ENCODE results near the gene KRT6A. TPM values are rescaled to one million over a fixed set of nuclear protein-coding genes. Genes with fewer than 3 reads are reported as not detected.
"Not testable (repeated sequence)": the region's sequence is repeated elsewhere in the genome, so short reads cannot be mapped to it uniquely, and the experiment has no call there.

The KRT6A gene
- total RNA-seq, 3 donors from 2014 or later: not detected

DNA sequence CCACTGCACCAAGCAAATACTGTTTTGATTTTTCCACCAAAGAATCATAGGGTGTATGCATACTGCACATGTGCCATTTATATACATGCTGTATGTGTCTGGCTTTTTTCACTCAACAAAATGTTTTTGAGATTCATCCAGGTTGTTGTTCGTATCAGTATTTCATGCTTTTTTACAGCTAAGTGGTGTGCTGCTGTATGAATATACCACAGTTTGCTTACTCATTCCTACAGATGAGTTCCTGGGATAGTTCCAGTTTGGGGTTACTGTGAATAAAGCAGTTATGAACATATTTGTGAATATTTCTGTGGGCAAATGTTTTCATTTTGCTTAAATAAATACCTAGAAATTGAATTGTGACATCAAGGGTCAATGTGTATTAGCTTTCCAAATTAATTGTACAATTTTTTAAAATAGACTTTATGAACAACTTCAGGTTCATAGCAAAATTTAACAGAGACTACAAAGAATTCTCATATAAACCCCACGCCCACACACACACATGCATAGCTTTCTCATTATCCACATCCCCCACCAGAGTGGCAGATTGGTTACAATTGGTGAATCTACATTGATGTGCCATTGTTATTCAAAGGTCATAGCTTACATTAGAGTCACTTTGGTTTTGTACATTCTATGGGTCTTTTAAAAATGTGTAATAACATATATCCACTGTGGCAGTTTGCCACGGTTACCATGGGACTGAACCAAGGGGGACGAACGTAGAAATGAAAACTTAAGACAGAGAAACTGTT lies 6.9 kb upstream of the KRT6A start:
- no peak for ATAC-seq
- Mint-ChIP-seq H3K36me3 (ENCODE audit: insufficient read depth) (no peaks in the 10 kb centered on the region), H3K4me3 (no peak overlapping the region), H3K9me3 (no peaks in the 10 kb centered on the region), H3K27me3 (ENCODE audit: low read depth) (peaks cover 7% of the 10 kb centered on the region), H3K4me1 (ENCODE audit: low read depth) (no peaks in the 10 kb centered on the region)
- no peak for DNase-seq

DNA sequence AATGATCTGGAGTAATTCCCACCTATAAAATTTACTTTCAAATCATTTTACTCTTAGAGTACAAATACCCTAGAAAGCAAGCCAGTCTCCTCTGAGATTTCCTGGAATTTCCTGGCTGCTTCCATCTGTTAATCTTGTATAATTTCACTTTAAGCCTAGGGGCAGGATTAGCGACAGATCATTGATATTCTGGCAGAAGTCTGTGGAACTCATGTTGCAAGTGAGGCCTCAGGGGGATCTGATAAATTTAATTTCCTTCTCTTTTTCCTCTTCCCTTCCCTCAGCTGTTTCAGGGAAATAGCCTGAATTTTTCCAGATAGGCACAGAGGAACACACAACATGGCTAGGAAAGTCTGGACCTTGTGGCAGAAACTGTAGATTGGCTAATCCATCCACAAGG lies 5.9 kb upstream of the KRT6A start:
- H3K36me3 Mint-ChIP-seq (ENCODE audit: insufficient read depth): no peaks in the 10 kb centered on the region
- H3K4me1 Mint-ChIP-seq (ENCODE audit: low read depth): no peaks in the 10 kb centered on the region

DNA sequence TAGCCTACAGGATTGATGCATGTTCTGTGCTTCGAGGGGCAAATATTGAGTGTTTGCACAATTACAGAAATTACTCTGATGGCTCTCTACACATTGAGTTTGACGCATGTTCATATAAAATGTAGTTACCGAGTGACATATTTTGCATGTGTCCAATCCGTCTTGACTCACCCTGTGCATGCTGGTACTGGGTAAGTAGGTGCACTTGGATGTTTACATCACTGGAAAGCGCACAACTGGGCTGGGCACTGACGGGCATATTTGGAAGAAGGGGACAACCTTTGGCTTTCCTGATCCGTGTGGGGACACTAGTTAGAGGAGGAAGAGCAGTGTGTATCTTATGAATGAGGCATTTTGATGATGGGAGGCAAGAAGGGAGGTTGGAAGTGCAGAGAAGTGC lies 4.9 kb upstream of the KRT6A start:
- Mint-ChIP-seq H3K36me3 (ENCODE audit: insufficient read depth) (no peaks in the 10 kb centered on the region), H3K4me1 (ENCODE audit: low read depth) (no peaks in the 10 kb centered on the region)

More for the DNA sequence above, 5.9 kb upstream of the KRT6A start:
- Mint-ChIP-seq H3K4me3 (no peak overlapping the region), H3K9me3 (no peaks in the 10 kb centered on the region), H3K27me3 (ENCODE audit: low read depth) (peaks cover 7% of the 10 kb centered on the region)
- no peak for DNase-seq
- ATAC-seq: no peak

DNA sequence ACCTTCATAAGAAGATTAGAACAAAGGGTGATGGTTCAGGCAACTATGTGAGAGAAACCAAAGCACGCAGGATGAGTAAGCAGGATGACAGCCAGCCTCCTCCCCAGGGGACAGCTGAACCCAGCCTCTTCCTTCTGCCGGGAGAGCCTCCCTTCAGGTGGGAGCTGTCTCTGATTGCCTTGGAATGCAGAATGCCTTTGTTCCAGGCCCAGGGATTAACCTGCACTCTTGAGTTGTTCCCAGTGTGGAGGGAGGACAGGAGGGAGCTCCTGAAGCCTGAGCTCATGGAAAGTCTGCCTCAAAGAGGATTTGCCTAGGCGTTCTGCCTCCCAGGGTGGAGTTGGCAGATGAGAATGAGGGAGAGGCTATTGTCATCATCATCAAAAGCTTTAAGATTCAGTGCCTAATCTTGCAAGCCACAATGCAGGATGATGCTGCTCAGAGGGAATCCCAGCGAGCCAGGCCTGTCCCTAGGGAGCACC lies 3.6 kb upstream of the KRT6A start:
- H3K4me3 Mint-ChIP-seq: no peak overlapping the region
- peaks cover 25% of the 10 kb centered on the region for H3K27me3 Mint-ChIP-seq (ENCODE audit: low read depth)
- H3K9me3 Mint-ChIP-seq: no peaks in the 10 kb centered on the region
- DNase-seq (no peak), ATAC-seq (no peak)
- no peaks in the 10 kb centered on the region for H3K4me1 Mint-ChIP-seq (ENCODE audit: low read depth)
- H3K36me3 Mint-ChIP-seq (ENCODE audit: insufficient read depth): no peaks in the 10 kb centered on the region

More for the DNA sequence above, 4.9 kb upstream of the KRT6A start:
- H3K9me3 Mint-ChIP-seq: no peaks in the 10 kb centered on the region
- H3K4me3 Mint-ChIP-seq: no peak overlapping the region
- no peak for DNase-seq
- no peak for ATAC-seq
- peaks cover 14% of the 10 kb centered on the region for H3K27me3 Mint-ChIP-seq (ENCODE audit: low read depth)

DNA sequence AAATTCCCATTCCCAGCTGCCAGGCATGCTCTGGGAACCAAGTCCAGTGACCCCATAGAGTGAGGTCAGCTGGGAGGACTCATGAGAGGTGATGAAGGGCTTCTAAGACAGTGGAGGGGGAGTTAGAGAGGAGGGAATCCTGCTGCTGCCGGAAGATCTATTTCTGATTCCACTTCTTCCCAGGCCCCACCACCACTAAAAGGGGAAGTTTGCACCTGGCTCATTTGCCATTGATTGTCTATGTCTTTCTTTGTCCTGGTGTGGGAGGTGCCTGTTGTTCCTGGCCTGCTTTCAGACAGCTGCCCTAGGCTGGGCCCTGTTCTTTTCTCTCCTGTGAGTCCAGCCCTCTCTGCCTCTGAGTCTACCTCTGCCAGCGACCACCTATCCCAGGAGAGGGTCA lies 3.0 kb upstream of the KRT6A start:
- ATAC-seq: no peak
- Mint-ChIP-seq H3K36me3 (ENCODE audit: insufficient read depth) (no peaks in the 10 kb centered on the region), H3K27me3 (ENCODE audit: low read depth) (peaks cover 29% of the 10 kb centered on the region), H3K9me3 (no peaks in the 10 kb centered on the region), H3K4me1 (ENCODE audit: low read depth) (no peaks in the 10 kb centered on the region), H3K4me3 (no peak overlapping the region)
- DNase-seq: no peak

DNA sequence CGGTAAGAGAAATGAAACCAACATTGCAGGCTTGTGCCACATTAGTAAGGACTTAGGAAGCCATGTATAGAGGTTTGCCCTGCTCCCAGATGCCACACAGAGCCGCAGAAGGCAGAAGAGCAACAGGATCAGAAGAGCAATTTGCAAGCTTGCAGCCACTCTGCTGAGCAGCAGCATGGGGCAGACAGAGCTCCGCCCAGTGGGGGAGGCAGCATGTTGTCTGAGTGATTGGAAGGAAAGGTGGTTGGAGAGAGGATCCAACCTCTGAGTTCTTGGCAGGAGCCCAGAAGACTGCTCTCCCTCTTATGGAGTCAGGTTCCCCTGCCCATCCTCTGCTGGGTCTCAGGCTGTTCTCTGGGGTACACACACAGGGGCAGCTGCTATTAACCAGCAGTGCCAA lies 2.3 kb upstream of the KRT6A start:
- no peaks in the 10 kb centered on the region for H3K9me3 Mint-ChIP-seq
- no peaks in the 10 kb centered on the region for H3K4me1 Mint-ChIP-seq (ENCODE audit: low read depth)
- ATAC-seq (no peak), DNase-seq (no peak)
- peaks cover 29% of the 10 kb centered on the region for H3K27me3 Mint-ChIP-seq (ENCODE audit: low read depth)
- H3K36me3 Mint-ChIP-seq (ENCODE audit: insufficient read depth): no peaks in the 10 kb centered on the region
- no peak overlapping the region for H3K4me3 Mint-ChIP-seq

DNA sequence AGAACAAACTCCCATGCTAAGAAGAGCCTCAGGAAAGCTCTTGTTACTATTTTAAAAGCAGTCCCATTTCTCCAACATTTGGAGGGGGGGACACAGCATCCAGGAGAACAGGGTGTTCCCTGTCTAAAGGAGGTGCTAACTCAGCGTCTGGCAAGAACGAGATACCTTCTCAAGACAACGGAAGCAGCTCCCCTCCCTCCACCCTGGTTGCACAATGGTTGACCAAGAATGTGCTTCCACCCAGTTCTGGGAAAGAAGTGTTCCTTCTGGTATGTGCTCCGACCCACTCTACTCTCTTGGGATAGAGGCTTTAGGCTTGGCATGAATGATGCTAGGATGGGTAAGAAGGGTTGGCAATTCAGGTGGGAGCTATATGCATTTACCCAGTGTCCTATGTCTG lies 1.5 kb upstream of the KRT6A start:
- ATAC-seq: no peak
- Mint-ChIP-seq H3K4me1 (ENCODE audit: low read depth) (no peaks in the 10 kb centered on the region), H3K36me3 (ENCODE audit: insufficient read depth) (no peaks in the 10 kb centered on the region), H3K9me3 (no peaks in the 10 kb centered on the region), H3K27me3 (ENCODE audit: low read depth) (peaks cover 29% of the 10 kb centered on the region), H3K4me3 (no peak overlapping the region)
- no peak for DNase-seq

DNA sequence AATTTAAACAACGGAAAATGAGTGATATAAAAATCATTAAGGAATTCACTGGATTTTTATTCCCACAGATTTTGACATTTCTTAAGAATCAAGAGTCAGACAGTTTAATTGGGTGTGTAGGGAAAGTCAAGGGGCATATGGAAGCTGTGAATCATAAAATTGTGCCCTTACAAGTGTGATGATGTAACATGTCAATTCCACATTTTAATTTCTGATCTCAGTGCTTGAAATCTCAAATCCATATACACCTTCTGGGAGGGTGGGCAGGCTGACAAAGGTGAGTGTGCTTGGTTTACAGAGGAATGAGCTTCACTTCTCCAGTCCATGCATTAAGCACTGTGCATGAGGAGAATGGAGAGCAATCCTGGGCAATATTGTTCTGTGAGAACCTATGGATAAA lies 1.0 kb upstream of the KRT6A start:
- Mint-ChIP-seq H3K4me1 (ENCODE audit: low read depth) (no peaks in the 10 kb centered on the region), H3K36me3 (ENCODE audit: insufficient read depth) (no peaks in the 10 kb centered on the region), H3K4me3 (no peak overlapping the region), H3K9me3 (no peaks in the 10 kb centered on the region), H3K27me3 (ENCODE audit: low read depth) (peaks cover 29% of the 10 kb centered on the region)
- ATAC-seq (no peak), DNase-seq (no peak)

DNA sequence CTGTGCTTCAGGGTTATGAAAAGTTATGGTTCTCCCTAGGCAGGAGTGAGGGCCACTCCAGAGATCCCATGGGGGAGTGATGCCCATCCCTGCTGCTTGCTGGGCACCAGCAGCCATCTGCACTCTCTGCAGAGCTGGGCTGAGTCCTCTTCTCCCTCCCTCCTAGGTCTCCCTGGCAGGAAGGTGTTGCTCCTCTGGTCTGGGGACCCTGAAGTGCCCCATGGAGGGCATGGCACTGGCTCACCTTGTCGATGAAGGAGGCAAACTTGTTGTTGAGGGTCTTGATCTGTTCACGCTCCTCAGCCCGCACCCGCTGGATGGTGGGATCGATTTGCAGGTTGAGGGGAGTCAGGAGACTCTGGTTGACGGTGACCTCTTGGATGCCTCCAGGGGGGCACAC lies 652 bp downstream of the KRT6A start:
- ATAC-seq; H3K4me1 Mint-ChIP-seq (ENCODE audit: low read depth); H3K9me3 Mint-ChIP-seq; H3K36me3 Mint-ChIP-seq (ENCODE audit: insufficient read depth); H3K4me3 Mint-ChIP-seq; DNase-seq: not testable (repeated sequence)
- H3K27me3 Mint-ChIP-seq (ENCODE audit: low read depth): peaks cover 33% of the 10 kb centered on the region

DNA sequence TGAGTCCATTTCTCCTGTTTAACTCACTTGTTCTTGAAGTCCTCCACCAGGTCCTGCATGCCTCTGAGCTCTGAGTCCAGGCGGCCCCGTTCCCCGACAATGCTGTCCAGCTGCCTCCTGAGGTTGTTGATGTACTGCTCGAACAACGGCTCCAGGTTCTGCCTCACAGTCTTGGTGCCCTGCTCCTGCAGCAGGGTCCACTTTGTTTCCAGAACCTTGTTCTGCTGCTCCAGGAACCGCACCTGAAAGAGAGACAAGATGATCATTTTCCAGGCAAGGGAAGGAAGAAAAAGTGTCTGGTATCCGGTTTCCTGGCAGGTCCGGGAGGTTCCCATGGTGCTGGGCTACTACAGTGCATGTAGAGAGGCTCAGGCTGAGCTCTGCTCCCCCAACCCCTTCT lies 1.6 kb downstream of the KRT6A start:
- ATAC-seq; DNase-seq; H3K36me3 Mint-ChIP-seq (ENCODE audit: insufficient read depth); H3K9me3 Mint-ChIP-seq; H3K4me3 Mint-ChIP-seq; H3K4me1 Mint-ChIP-seq (ENCODE audit: low read depth): not testable (repeated sequence)
- peaks cover 36% of the 10 kb centered on the region for H3K27me3 Mint-ChIP-seq (ENCODE audit: low read depth)

DNA sequence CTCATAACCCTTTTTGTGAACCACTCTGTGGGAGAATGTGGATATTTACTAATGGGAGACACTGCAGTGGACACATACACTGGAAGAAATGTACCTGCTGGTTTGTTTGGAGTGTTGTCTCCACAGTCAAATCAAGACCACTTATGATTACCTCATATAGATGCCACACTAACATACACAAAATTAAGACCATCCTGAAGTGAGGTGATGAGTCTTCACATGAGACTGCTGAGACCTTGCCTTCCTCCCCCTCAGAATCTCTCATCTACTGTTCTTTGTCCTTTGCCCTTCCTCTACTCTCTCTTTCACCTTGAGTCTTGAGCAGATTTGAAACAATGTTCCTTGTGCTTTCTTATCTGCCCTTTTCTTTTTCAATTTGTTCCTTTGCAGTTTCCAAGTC lies 4.3 kb downstream of the KRT6A start:
- ATAC-seq (no peak), DNase-seq (no peak)
- H3K4me3 Mint-ChIP-seq: no peak overlapping the region
- no peaks in the 10 kb centered on the region for H3K36me3 Mint-ChIP-seq (ENCODE audit: insufficient read depth)
- peaks cover 52% of the 10 kb centered on the region for H3K27me3 Mint-ChIP-seq (ENCODE audit: low read depth)
- no peaks in the 10 kb centered on the region for H3K4me1 Mint-ChIP-seq (ENCODE audit: low read depth)
- H3K9me3 Mint-ChIP-seq: peaks cover 14% of the 10 kb centered on the region

DNA sequence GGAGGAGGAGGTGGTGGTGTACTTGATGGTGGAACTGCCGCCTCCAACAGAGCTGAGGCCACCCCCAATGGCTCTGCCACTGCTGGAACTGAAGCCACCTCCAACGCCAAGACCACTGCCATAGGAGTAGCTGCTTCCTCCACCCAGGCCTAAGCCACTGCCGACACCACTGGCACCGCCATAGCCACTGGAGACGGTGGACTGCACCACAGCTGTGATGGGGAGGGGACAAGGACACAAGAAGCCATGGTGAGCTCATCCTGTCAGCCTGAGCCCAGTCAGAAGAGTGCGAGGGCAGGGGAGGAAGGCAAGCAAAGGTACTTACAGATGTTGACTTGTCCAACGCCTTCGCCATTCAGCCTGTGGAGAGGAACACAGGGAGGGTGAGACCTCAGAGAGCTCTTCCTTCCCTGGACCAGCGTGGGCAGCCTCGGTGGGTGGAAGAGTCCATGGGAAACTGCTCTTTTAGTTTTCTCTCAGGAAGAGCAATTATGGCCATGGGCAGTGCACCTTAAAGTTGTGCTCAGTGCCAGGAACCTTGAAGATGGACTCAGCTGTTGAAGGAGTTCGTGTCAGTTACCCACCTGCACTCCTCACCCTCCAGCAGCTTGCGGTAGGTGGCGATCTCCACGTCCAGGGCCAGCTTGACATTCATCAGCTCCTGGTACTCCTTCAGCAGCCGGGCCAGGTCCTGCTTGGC lies 5.2 kb downstream of the KRT6A start:
- not testable (repeated sequence) for DNase-seq; H3K4me1 Mint-ChIP-seq (ENCODE audit: low read depth); H3K36me3 Mint-ChIP-seq (ENCODE audit: insufficient read depth); ATAC-seq; H3K4me3 Mint-ChIP-seq
- Mint-ChIP-seq H3K9me3 (peaks cover 14% of the 10 kb centered on the region), H3K27me3 (ENCODE audit: low read depth) (peaks cover 51% of the 10 kb centered on the region)

DNA sequence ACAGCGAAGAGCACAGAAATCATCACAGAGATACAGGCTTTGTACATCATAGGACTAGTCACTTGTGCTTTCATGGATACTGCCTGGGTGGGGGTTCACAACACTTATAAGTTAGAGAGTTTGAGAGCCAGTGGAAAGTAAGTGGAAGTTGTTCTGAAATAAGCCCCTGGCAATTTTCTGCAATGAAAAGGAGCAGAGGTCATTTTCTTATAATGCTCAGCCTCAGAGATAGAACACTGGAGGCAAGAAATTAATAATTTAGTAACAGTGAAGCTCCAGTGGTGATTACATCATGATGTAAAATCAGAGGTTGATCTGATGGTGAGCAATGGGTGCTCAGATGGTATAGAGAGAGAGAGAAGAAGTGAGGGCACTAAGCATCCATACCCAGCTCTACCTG lies 5.8 kb downstream of the KRT6A start:
- peaks cover 46% of the 10 kb centered on the region for H3K27me3 Mint-ChIP-seq (ENCODE audit: low read depth)
- no peaks in the 10 kb centered on the region for H3K4me1 Mint-ChIP-seq (ENCODE audit: low read depth)
- no peaks in the 10 kb centered on the region for H3K36me3 Mint-ChIP-seq (ENCODE audit: insufficient read depth)
- H3K9me3 Mint-ChIP-seq: peaks cover 14% of the 10 kb centered on the region
- ATAC-seq (no peak), DNase-seq (no peak)
- no peak overlapping the region for H3K4me3 Mint-ChIP-seq

DNA sequence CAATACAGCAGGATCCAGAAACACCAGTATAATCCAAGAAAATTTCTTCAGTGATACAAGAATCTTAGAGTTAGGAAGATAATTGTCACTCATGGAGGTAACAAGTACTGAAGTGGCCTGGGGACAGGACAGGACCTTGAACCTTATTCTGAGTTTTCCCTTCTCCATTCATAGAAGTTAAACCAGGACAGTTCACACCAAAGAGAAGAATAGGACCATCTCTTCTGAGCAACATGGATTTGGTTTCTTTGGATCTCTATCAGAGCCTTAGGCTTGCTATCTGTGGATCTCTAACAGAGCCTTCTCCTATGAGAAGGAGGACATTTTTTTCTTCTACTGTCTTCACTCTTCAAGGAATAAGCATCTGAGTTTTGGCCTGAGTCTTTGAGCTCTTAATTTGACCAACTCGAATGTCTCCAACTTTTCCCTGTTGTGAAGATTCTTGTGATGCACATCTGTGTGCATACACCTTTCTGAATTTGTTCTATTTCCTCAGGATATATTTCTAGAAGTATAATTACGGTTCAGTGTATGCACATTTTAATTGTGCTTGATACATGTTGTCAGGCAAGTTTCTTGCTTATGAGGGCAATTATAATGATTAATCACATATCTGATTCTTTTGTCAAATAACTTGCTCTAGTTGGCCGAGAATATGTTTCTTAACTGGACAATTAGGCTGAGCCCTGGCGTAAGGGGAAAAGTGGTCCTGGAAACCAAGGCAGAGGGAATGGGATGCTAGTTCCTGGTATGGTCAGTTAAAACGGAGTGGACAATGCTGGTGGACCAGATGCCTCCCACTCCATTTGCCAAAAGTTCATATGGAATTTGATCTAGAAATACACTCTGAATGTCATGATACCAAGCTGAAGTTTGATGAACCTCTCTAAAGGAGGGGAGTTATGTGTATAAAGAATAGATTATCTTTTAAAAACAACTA lies 6.6 kb downstream of the KRT6A start:
- H3K4me1 Mint-ChIP-seq (ENCODE audit: low read depth): no peaks in the 10 kb centered on the region
- peaks cover 14% of the 10 kb centered on the region for H3K9me3 Mint-ChIP-seq
- DNase-seq (no peak), ATAC-seq (no peak)
- no peak overlapping the region for H3K4me3 Mint-ChIP-seq
- peaks cover 39% of the 10 kb centered on the region for H3K27me3 Mint-ChIP-seq (ENCODE audit: low read depth)
- no peaks in the 10 kb centered on the region for H3K36me3 Mint-ChIP-seq (ENCODE audit: insufficient read depth)

Measured in activated T-cell treated with anti-CD3 and anti-CD28 coated beads, Interleukin-2, amount 50 U/mL, for 4 hours (primary cell).